GM18502 (cell line): ENCODE data around the gene DUSP18.
"Not testable (repeated sequence)": the region's sequence is repeated elsewhere in the genome, so short reads cannot be mapped to it uniquely, and the experiment has no call there.

Source experiments
- ATAC-seq: cut with Tn5 transposase; IDR thresholded peaks from one replicate; pipeline ENCODE4 v1.9.1; 2021; ENCODE audit warnings: mild to moderate bottlenecking; ENCODE audit not compliant: unreplicated experiment, poor library complexity

DUSP18 gene

DNA sequence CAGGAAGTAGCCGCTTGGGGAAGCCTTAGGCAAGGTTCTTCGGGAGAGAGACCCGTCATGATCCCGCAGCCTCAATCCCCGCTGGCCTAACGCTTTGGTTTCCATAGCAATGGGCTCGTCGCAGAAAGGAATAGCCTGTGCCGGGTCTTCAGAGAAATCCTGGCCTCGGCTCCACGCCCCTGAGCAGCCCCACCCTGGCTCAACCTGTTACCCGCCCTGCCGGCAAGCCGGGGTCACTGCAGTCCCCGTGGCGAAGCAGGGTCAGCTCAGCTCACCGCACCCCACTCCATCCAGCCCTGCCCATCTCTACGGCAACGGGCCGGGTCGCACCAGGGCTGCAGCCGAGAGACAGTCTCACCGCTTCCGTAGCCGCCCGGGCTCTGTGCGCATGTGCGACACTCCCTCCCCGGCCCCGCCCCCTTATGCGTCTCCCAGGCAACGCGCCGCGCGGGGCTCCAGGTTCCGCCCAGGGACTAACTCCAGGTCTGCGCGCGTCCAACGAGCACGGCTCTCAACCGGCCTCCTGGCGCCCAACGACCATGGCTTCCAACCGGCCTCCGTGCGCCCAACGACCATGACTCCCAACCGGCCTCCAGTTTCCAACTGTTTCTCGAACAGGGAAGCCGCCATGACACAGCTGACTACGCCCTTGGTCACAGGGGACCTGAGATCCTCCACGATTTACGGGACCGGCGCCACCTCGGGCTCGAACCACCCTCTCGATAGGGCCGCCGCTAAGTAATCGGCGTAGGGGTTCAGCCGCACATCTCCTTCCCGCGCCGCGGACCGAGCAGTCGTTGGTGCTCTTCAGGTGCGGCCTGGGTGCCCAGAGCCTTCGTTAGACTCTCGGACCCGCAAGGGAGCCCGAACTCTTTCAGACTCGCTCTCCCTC, at the start of gene DUSP18:
Gene DUSP18 (minus strand): TSS at position 382 of the 892 bp plus-strand sequence. CDS start 3,872 bp downstream, outside the sequence.
- ATAC-seq, result peak; percentile 89

DNA sequence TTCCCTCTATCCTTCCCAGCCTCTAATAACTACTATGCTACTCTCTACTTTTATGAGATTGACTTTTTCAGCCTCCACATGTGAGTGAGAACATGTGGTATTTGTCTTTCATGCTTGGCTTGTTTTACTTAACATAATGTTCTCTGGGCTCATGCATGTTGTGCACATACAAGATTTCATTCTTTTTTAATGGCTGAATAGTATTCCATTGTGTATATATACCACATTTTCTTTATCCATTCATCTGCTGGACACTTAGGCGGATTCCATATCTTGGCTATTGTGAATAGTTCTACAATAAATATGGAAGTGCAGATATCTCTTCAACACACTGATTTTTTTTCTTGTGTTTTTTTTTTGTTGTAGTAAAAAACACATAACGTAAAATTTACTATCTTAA, 46.4 kb upstream of the DUSP18 start:
- no peak for ATAC-seq

- no peak for ATAC-seq
Observed at GRCh38 chr22:30712094-30712493, 44.4 kb upstream of the DUSP18 start.

- not testable (repeated sequence) for ATAC-seq
Observed at GRCh38 chr22:30709980-30710379, 42.3 kb upstream of the DUSP18 start.

DNA sequence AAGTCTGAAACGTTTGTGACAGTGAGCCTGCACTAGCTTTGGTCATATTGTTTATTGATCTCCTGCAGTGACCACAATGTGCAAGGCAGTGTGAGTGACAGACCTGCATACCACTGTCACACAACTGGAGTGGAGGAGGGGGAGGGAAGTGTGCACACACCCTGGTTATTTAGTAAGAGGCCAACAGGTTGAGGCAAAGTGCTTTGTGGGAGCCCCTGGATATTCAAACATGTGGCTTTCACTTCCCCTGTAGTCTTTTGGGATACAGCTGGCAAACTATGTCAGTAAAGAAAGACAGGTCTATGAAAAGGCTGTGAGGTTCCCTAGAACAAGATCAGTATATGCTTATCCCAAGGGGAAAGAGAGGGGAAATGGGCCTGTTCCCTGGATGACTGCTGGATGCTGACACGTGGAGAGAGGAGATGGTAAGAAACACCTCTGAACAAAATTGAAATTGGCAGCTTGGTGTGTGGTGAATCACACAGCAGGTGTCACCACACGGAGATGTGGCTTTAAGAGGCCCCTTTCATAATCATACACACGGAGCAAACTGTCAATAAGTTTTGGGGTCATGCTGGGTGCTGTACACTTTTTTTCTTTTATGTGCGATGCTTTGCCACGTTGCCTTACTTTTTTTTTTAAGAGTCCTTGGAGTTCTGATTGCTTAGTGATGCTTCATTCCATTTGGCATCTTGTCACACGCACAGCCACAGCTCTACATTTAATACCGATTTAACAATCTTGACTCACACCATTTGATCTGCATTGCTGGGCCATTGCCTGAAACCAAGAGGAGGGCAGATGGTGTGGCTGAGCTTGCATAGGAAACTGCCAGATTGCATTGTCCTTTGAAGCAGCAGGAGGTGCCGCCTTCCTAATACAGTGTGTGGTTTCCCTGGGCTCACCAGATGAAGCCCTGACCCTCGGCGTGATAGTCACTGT, 38.3 kb upstream of the DUSP18 start:
- ATAC-seq, result peak; percentile 65

DNA sequence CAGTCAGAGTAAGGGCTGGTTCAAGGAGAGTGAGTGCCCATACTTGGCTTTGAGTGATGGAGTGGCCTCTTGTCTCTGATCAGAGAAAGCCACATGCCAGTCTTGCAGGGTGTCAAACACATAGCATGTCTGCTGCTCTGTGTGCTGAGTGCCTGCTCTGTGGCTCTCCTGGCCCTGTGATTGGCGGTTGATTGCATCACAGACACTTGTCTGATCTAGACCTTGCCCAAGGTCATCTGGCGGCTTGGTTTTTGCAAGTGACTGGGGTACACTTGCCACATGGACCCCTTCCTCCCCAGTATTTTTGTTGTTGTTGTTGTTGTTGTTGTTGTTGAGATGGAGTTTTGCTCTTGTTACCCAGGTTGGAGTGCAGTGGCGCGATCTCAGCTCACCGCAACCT, 37.3 kb upstream of the DUSP18 start:
- no peak for ATAC-seq

- ATAC-seq, result no peak
Observed at GRCh38 chr22:30702856-30703255, 35.2 kb upstream of the DUSP18 start.

DNA sequence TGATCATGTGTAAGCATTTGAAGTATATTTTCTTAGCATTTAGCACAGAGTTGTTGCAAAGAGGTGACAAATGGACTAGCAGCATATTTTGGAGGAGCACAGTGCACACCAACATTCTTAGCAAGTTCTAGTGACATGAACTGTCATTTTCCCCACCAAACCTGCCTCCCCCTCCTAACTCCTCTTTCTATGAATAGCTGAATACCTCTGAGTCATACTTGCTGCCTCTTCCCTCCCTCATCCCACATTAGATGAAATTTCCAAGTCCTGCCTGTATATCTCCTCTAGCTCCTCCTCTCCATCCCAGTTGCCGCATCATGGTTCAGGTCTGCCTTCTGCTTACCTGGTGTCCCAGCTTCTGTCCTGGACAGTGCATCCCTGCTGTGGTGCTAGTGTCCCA, 34.2 kb upstream of the DUSP18 start:
- no peak for ATAC-seq

DNA sequence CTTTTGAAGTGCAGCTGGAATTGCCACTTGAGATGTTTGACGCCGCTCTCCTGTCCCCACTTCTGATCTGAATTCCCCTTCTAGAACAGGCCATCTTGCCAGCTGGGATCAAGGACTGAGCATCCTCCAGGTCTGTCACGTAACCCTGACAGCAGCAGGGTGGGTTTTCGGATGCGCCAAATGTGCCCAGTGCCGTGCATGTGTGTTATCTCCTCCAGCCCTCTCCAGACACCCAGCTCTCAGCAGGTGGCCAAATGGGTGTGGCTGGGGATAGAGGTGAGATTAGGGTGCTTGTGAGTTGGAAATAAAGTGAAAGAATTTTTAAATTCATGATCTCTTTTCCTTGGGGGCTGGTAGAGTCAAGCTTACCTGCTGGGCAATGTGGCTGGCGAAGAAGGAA, 30.3 kb upstream of the DUSP18 start:
- no peak for ATAC-seq

DNA sequence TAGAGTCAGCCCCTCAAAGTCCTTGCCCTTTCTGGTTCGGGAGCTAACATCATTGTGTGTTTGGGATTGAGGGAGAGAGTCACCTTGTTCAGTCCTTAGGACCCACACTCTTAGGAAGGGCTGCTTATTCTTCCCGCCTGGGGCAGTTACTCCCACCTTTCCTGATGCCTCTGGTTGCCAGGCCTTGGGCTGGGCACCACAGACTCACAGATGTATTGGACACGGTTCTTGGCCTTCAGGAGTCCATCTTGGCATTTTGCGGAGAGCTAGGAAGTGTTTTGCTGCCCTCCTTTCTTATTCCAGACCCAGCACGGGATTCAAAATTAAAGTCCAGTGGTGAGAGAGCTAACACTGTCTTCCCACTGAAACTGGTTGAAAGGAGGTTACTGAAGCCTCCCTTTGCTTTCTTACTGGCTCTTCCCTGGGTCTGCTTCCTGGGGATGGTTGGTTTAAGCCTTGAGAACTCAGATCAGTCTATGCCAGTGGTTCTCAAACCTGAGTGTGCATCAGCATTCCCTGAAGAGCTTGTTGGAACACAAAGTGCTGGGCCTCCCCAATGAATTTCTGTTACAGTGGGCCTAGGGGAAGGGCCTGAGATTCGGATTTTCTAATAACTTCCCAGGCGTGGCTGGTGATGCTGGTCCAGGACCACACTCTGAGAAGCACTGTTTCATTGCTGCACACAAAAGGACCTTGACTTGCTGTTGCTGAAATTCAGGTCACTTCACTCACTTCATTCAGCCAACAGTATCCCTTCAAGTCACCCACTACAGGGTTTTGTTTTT, 28.4 kb upstream of the DUSP18 start:
- no peak for ATAC-seq

DNA sequence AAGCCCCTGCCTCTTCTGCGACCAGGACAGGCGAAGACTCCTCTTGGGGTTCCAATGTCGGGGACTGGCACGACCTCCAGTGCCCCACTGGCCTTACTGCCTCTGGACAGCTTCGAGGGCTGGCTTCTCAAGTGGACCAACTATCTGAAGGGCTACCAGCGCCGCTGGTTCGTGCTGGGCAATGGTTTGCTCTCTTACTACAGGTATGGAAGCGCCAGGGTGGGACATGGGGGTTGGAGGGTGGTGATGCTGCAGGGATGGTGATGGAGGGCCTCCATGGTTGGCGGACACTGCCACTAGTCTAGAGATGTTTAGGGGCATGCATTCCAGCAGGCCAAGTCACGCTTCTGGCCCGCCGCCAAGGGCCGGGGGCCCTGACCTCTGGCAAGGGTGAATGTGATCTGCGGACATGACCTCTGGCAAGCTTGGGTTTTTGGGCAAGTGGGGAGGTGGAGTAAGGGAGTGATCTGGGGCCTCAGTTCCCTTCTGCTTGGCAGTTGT, 27.7 kb upstream of the DUSP18 start:
- ATAC-seq, result no peak

- no peak for ATAC-seq
Observed at GRCh38 chr22:30694640-30695350, 27.1 kb upstream of the DUSP18 start, which contains the start of gene OSBP2. TSS of gene OSBP2 (plus strand) at chr22:30694874. CDS start at chr22:30694910, 36 bp downstream.

DNA sequence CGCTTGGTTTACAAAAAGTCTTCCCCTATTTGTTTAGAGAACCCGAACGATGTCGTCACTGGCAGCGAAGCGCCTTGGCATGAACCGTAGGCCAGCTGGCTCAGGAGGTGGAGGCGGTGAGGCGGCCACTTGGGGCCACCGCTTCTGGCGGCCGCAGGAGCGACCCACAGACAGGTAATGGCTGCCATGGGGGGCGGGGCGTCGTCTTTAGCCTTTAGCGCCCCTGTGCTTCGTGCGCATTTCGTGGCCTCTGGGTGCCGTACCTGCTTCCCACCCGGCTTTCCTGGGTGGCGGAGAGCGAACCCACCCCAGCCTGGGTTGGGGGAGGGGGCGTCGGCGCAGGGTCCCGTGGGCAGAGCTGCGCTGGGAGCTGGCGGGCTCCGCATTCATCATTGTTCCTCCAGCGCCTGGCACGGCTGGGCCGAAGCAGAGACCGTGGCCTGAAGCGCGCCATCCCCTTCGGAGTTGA, 26.5 kb upstream of the DUSP18 start:
- no peak for ATAC-seq

DNA sequence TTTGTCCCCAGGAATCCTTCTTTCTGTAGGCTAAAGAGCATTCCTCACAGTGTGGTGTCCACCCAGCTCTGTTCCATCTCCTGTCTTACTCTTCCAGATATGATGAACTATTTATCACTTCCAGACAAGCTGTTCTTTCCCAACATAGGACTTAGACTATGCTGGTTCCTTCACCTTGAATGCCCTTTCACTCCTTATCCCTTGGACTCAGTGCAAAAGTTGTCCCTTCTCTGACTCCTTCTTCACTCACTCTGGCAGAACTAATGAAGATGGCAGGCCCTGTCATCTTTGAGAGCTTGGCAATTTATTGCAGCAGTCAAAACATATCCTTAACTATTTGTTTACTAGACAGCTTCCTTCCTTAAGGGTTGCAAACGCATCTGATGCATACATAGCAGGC, 23.5 kb upstream of the DUSP18 start:
- ATAC-seq, result no peak

- no peak for ATAC-seq
Observed at GRCh38 chr22:30689622-30690021, 21.9 kb upstream of the DUSP18 start.

- ATAC-seq, result no peak
Observed at GRCh38 chr22:30687358-30687757, 19.7 kb upstream of the DUSP18 start.

DNA sequence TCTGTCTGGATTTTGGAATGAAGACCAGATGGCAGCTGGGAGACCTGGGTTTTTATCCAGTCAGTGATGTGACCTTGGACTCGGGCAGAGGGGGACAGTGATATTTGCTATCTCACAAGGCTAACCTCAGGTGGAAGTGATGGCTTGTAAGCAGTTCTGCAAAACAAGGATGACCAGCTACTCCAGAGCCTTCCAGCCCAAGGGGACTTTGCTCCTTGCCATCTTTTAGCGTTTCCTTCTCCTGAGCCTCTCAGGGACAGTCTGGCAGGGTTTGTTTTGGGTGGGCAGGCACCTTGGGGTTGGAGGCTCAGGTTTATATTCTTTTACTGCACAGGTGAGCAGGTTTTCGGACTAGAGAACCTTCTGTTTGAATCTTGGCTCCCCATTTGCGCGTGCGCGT, 17.5 kb upstream of the DUSP18 start:
- no peak for ATAC-seq

GRCh38 chr22:30681831-30682230, 14.2 kb upstream of the DUSP18 start:
- no peak for ATAC-seq
